Tibial nerve (tissue), 4 donors: ENCODE measurements around the gene DDX1.
"Not testable (repeated sequence)": the region's sequence is repeated elsewhere in the genome, so short reads cannot be mapped to it uniquely, and the experiment has no call there.

Source experiments
- EP300 ChIP-seq, 2 donors: sonication (generic); formaldehyde crosslinking; IDR thresholded peaks; one replicate each; pipeline ENCODE4 v1.6.1; 2017; ENCODE audit warnings: antibody characterized with exemption in 2 of 2, mild to moderate bottlenecking in 1 of 2
- POLR2A ChIP-seq, 2 donors: fragments of 450-650 bp; IDR thresholded peaks; one replicate each; pipeline ENCODE4 v1.6.1; 2017; ENCODE audit warnings: antibody characterized with exemption in 2 of 2, mild to moderate bottlenecking in 2 of 2, moderate library complexity in 2 of 2
- TF ChIP-seq, protein P1 (sequence below), 5 experiments: fragments of 200-600 bp in 3 of 5; fragments of 450-650 bp in 2 of 5; sonication (generic) in 3 of 5; IDR thresholded peaks; one replicate each; pipeline ENCODE4 v1.5.1; 2016 to 2019; ENCODE audit warnings: antibody characterized with exemption in 5 of 5, mild to moderate bottlenecking in 3 of 5, moderate library complexity in 2 of 5

DNA sequence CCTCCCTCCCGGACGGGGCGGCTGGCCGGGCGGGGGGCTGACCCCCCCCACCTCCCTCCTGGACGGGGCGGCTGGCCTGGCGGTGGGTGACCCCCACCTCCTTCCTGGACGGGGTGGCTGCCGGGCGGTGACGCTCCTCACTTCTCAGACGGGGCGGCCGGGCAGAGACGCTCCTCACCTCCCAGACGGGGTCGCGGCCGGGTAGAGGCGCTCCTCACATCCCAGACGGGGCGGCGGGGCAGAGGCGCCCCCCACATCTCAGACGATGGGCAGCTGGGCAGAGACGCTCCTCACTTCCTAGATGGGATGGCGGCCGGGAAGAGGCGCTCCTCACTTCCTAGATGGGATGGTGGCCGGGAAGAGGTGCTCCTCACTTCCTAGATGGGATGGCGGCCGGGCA lies 20.4 kb downstream of the DDX1 start:
- not testable (repeated sequence) for TF ChIP-seq POLR2A, EP300 (IDR thresholded peaks at IDR 0.05)
- TF ChIP-seq, protein P1, sequence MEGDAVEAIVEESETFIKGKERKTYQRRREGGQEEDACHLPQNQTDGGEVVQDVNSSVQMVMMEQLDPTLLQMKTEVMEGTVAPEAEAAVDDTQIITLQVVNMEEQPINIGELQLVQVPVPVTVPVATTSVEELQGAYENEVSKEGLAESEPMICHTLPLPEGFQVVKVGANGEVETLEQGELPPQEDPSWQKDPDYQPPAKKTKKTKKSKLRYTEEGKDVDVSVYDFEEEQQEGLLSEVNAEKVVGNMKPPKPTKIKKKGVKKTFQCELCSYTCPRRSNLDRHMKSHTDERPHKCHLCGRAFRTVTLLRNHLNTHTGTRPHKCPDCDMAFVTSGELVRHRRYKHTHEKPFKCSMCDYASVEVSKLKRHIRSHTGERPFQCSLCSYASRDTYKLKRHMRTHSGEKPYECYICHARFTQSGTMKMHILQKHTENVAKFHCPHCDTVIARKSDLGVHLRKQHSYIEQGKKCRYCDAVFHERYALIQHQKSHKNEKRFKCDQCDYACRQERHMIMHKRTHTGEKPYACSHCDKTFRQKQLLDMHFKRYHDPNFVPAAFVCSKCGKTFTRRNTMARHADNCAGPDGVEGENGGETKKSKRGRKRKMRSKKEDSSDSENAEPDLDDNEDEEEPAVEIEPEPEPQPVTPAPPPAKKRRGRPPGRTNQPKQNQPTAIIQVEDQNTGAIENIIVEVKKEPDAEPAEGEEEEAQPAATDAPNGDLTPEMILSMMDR (IDR thresholded peaks at IDR 0.05), result not testable (repeated sequence)
